NOMO-1 (cell line): ENCODE results near the gene NAT14.
"Not testable (repeated sequence)": the region's sequence is repeated elsewhere in the genome, so short reads cannot be mapped to it uniquely, and the experiment has no call there.

ENCODE experiments used
- DNase-seq, 2 experiments: peaks; one replicate each; lab custom pipeline; 2025; ENCODE audit not compliant: unreplicated experiment in 2 of 2; lab: John Stamatoyannopoulos, UW

The NAT14 gene

DNA sequence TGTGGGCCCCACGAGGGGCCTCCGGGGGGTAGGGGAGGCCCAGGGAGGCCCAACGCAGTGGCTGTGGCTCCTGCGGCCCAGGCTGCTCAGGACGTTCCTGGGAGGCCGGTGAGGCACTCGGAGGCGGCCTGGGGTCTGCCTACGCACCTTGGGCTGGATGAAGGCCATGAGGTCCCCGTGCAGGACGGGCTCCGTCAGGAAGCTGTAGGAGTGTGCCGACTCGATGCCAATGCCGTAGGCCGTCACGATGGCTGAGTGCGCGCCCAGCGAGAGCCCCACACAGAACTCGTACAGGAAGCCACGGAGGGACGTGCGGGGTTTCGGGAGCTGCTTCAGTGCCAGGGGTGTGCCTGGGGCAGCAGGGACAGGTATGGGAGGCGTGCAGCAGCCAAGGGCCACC lies 46.0 kb downstream of the NAT14 start:
- DNase-seq: no peak

DNA sequence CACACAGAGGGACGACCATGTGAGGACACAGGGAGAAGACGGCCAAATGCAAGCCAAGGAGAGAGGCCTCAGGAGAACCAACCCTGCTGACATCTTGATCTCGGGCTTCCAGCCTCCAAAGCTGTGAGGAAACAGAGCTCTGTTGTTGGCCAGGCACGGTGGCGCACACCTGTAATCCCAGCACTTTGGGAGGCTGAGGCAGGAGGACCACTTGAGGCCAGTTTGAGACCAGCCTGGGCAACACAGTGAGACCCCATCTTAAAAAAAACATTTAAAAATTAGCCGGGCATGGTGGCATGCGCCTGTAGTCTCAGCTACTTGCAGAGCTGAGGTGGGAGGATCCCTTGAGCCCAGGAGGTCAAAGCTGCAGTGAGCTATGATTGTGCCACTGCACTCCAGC lies 49.3 kb downstream of the NAT14 start:
- not testable (repeated sequence) for DNase-seq

DNA sequence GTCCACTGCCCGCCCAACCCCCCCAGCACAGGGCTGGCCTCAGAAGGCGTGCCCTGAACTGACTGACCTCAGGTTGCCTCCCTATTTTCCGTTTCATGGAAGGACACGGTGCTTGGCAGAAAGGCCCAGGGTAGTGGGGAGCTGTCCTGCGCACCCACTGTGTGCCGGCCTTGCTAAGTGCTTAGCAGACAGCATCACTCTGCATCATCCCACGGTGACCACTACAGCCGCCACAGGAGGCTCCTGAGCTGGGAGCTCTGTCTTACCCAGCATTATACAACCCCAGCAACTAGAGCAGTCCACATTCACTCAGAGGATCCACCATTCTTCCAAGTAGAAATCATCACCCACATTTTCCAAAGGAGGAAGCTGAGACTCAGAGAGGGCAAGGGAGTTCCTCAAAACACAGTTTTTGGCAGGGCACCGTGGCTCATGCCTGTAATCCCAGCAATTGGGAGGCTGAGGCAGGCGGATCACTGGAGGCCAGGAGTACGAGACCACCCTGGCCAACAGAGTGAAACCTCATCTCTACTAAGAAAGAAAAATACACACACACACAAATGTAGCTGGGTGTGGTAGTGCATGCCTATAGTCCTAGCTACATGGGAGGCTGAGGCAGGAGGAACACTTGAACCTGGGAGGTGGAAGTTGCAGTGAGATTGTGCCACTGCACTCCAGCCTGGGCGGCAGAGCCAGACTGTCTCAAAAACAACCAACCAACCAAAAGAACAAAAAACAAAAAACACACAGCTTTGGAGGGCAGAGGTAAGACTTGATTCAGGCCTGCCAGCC lies 50.4 kb downstream of the NAT14 start:
- no peak for DNase-seq

- no peak for DNase-seq
These were observed 51.0 kb downstream of the NAT14 start for GRCh38 chr19:55535965-55536350.

DNA sequence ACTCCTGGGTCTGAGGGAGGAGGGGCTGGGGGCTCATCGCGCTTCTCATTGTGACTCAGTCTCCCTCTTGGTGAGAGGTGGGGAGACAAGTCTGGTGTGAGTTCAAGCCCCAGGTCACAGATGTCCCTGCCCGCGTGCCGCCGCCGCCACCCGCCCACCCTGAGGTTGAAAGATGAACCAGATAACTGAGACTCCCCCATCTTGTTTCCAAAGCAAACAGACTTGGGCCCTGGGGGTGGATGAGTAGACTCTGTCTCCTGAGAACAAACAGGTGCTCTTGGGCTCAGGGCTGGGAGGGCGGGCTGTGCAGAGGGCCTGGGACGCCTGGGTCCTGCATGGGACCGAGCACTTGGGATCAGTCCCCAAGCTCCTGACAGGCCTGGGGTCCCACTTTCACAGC lies 51.4 kb downstream of the NAT14 start:
- no peak for DNase-seq
